ENCODE results near the gene CDH4. TPM values are rescaled to one million over a fixed set of nuclear protein-coding genes. Genes with fewer than 3 reads are reported as not detected.

Gene CDH4
- total RNA-seq, 1 experiment from 2014 or later: not detected

GRCh38 chr20:61909821-61910220, 657.8 kb downstream of the CDH4 start:
- TF ChIP-seq POLR2AphosphoS5 (IDR thresholded peaks at IDR 0.05; ENCODE audit: low read depth, low read length): no peak
- TF ChIP-seq TCF7L2 (IDR thresholded peaks at IDR 0.05; ENCODE audit: low read depth, low read length): no peak
- TF ChIP-seq REST (IDR thresholded peaks at IDR 0.05; ENCODE audit: insufficient read depth in 1 of 2, low read depth in 2 of 2, low read length in 1 of 2): no peak
- TF ChIP-seq CTCF (IDR thresholded peaks at IDR 0.05): no peak
- no peak for TF ChIP-seq SIN3A (IDR thresholded peaks at IDR 0.05; ENCODE audit: borderline replicate concordance, insufficient read depth, low read depth, low read length)
- Histone ChIP-seq H3K36me3 (ENCODE audit: control insufficient read depth, insufficient read depth, low read length) (no peaks in the 10 kb centered on the region), H3K27me3 (ENCODE audit: control insufficient read depth, insufficient read depth, low read length) (no peaks in the 10 kb centered on the region), H3K4me1 (ENCODE audit: control insufficient read depth, insufficient read depth, low read length) (no peaks in the 10 kb centered on the region), H3K9me3 (ENCODE audit: control insufficient read depth, insufficient read depth, low read depth, low read length) (no peaks in the 10 kb centered on the region), H3K27ac (ENCODE audit: low read length) (no peak overlapping the region), H3K4me3 (ENCODE audit: low read depth in 2 of 2, low read length in 2 of 2) (no peak overlapping the region)
- in situ Hi-C loops (cut with HindIII; ENCODE audit: low pct_unique_long_range_greater_than_20kb, low sequenced_read_pairs): no loop called here
- ATAC-seq (no peak), DNase-seq (ENCODE audit: low read depth, low spot score) (no peak)
- ChIA-PET POLR2A (no interaction called here), CTCF (no interaction called here)
- intact Hi-C loops (cut with micrococcal nuclease; ENCODE audit: unreplicated experiment): no loop called here
- BruUV-seq (replicated peaks): no TSS peak

- CTCF ChIA-PET: no interaction called here
- Histone ChIP-seq H3K36me3 (ENCODE audit: control insufficient read depth, insufficient read depth, low read length) (no peaks in the 10 kb centered on the region), H3K4me1 (ENCODE audit: control insufficient read depth, insufficient read depth, low read length) (no peaks in the 10 kb centered on the region), H3K9me3 (ENCODE audit: control insufficient read depth, insufficient read depth, low read depth, low read length) (no peaks in the 10 kb centered on the region), H3K4me3 (ENCODE audit: low read depth in 2 of 2, low read length in 2 of 2) (no peak overlapping the region), H3K27ac (ENCODE audit: low read length) (no peak overlapping the region), H3K27me3 (ENCODE audit: control insufficient read depth, insufficient read depth, low read length) (no peaks in the 10 kb centered on the region; the same call in 1 of the 2 replicates)
- no peak for DNase-seq (ENCODE audit: low read depth, low spot score)
- no peak for TF ChIP-seq TCF7L2 (IDR thresholded peaks at IDR 0.05; ENCODE audit: low read depth, low read length)
- no TSS peak for BruUV-seq (replicated peaks)
- POLR2A ChIA-PET: no interaction called here
- intact Hi-C loops (cut with micrococcal nuclease; ENCODE audit: unreplicated experiment): no loop called here
- in situ Hi-C loops (cut with HindIII; ENCODE audit: low pct_unique_long_range_greater_than_20kb, low sequenced_read_pairs): no loop called here
- no peak for ATAC-seq
Observed at GRCh38 chr20:61911824-61912223, 659.8 kb downstream of the CDH4 start.

- no TSS peak for BruUV-seq (replicated peaks)
- POLR2A ChIA-PET: no interaction called here
- CTCF ChIA-PET: no interaction called here
Observed at GRCh38 chr20:61912665-61913422, 660.8 kb downstream of the CDH4 start.

More at GRCh38 chr20:61912665-61913422, 660.8 kb downstream of the CDH4 start:
- ATAC-seq (no peak), DNase-seq (ENCODE audit: low read depth, low spot score) (no peak)
- H3K4me3 ChIP-seq (ENCODE audit: low read depth in 2 of 2, low read length in 2 of 2): no peak overlapping the region
- in situ Hi-C loops (cut with HindIII; ENCODE audit: low pct_unique_long_range_greater_than_20kb, low sequenced_read_pairs): no loop called here
- intact Hi-C loops (cut with micrococcal nuclease; ENCODE audit: unreplicated experiment): no loop called here
- no peaks in the 10 kb centered on the region for H3K9me3 ChIP-seq (ENCODE audit: control insufficient read depth, insufficient read depth, low read depth, low read length)
- no peak overlapping the region for H3K27ac ChIP-seq (ENCODE audit: low read length)
- no peaks in the 10 kb centered on the region for H3K4me1 ChIP-seq (ENCODE audit: control insufficient read depth, insufficient read depth, low read length)
- H3K27me3 ChIP-seq (ENCODE audit: control insufficient read depth, insufficient read depth, low read length): no peaks in the 10 kb centered on the region; the same call in 1 of the 2 replicates
- TF ChIP-seq REST (IDR thresholded peaks at IDR 0.05; ENCODE audit: insufficient read depth in 1 of 2, low read depth in 2 of 2, low read length in 1 of 2): no peak
- TF ChIP-seq SIN3A (IDR thresholded peaks at IDR 0.05; ENCODE audit: borderline replicate concordance, insufficient read depth, low read depth, low read length): no peak
- TF ChIP-seq CTCF (IDR thresholded peaks at IDR 0.05): no peak
- TF ChIP-seq TCF7L2 (IDR thresholded peaks at IDR 0.05; ENCODE audit: low read depth, low read length): no peak
- no peak for TF ChIP-seq POLR2AphosphoS5 (IDR thresholded peaks at IDR 0.05; ENCODE audit: low read depth, low read length)
- no peaks in the 10 kb centered on the region for H3K36me3 ChIP-seq (ENCODE audit: control insufficient read depth, insufficient read depth, low read length)
